ENCODE measurements around the gene STK39. TPM values are rescaled to one million over a fixed set of nuclear protein-coding genes. Genes with fewer than 3 reads are reported as not detected.

Gene STK39
- total and polyA plus RNA-seq, 2 of the 4 experiments (the other 2 are of a cell fraction) = 11.8 to 16.4 TPM

- Histone ChIP-seq H3K18ac (ENCODE audit: low read depth, low read length) (no peak overlapping the region), H3K4me3 (ENCODE audit: insufficient read depth, low read depth, low read length) (no peak overlapping the region), H4K20me1 (ENCODE audit: insufficient read depth, low read length) (no peaks in the 10 kb centered on the region), H3K79me1 (ENCODE audit: low read depth in 1 of 2, low read length in 2 of 2) (peaks cover 16 to 43% of the 10 kb centered on the region in 2 experiments), H3K14ac (replicated peaks; ENCODE audit: low read depth, low read length) (no peak overlapping the region), H2AFZ (replicated peaks; ENCODE audit: low read length, poor library complexity) (no peak overlapping the region), H4K91ac (ENCODE audit: insufficient read depth, low read depth, low read length) (no peak overlapping the region), H3K27ac (ENCODE audit: insufficient read depth, low read length) (no peak overlapping the region), H3K4me2 (ENCODE audit: low read depth, low read length) (no peak overlapping the region), H3K9ac (ENCODE audit: low read depth, low read length) (no peak overlapping the region), H3K4ac (ENCODE audit: low read depth, low read length) (no peak overlapping the region), H3K56ac (ENCODE audit: extremely low read depth, insufficient read depth, low read length) (no peak overlapping the region), H2BK5ac (ENCODE audit: low read depth, low read length, poor library complexity, severe bottlenecking) (no peak overlapping the region), H2AK5ac (ENCODE audit: low read depth, low read length) (no peak overlapping the region), H2BK15ac (ENCODE audit: low read depth, low read length) (no peak overlapping the region), H4K8ac (ENCODE audit: low read depth in 2 of 2, low read length in 2 of 2) (no peak overlapping the region), H2BK120ac (ENCODE audit: low read depth, low read length) (no peak overlapping the region), H3K9me1 (ENCODE audit: insufficient read depth, low read length) (peaks cover 13% of the 10 kb centered on the region), H3K23ac (ENCODE audit: low read depth, low read length) (no peak overlapping the region), H3K36me3 (ENCODE audit: control insufficient read depth, insufficient read depth, low read length) (peaks cover 1% of the 10 kb centered on the region; the same call in 1 of the 2 replicates), H2AK9ac (replicated peaks; ENCODE audit: low read depth, low read length, poor library complexity) (no peak overlapping the region), H2BK20ac (ENCODE audit: low read depth, low read length) (no peak overlapping the region), H4K5ac (ENCODE audit: low read depth, low read length) (no peak overlapping the region), H3K9me3 (ENCODE audit: control insufficient read depth, insufficient read depth, low read length) (no peaks in the 10 kb centered on the region), H3K27me3 (ENCODE audit: control insufficient read depth, insufficient read depth, low read length) (no peaks in the 10 kb centered on the region), H3K4me1 (ENCODE audit: control insufficient read depth, insufficient read depth, low read length) (peaks cover 5% of the 10 kb centered on the region)
- dilution Hi-C loops (cut with HindIII; ENCODE audit: low sequenced_read_pairs, unreplicated experiment) = no loop called here
- no TSS peak for BruUV-seq (replicated peaks)
- ChIA-PET CTCF (interaction anchor here (0.6 to 1.1 kb wide), 2 partner anchors 10 to 14 kb away, joined by 4 read pairs; no protein-coding TSS in a partner anchor), POLR2A (ENCODE audit: unreplicated experiment) (no interaction called here)
- no peak for DNase-seq
- in situ Hi-C loops (cut with MboI; ENCODE audit: low sequenced_read_pairs) = loop anchor here (25.0 kb wide), 1 partner anchor 742 kb away; the partner anchor contains the start of gene SPC25
- intact Hi-C loops (cut with micrococcal nuclease) = no loop called here
- TF ChIP-seq FOS (IDR thresholded peaks at IDR 0.05; ENCODE audit: low read depth, low read length) = no peak
- no peak for TF ChIP-seq RAD21 (IDR thresholded peaks at IDR 0.05; ENCODE audit: low read length)
- TF ChIP-seq ELK1 (IDR thresholded peaks at IDR 0.05; ENCODE audit: borderline replicate concordance, low read depth, low read length) = no peak
- TF ChIP-seq RCOR1 (IDR thresholded peaks at IDR 0.05; ENCODE audit: insufficient replicate concordance, low read length) = no peak
- no peak for TF ChIP-seq MAFK (IDR thresholded peaks at IDR 0.05; ENCODE audit: low read depth, low read length)
- TF ChIP-seq RFX5 (IDR thresholded peaks at IDR 0.05; ENCODE audit: low read depth, low read length) = no peak
- no peak for TF ChIP-seq SMC3 (IDR thresholded peaks at IDR 0.05; ENCODE audit: low read depth, low read length)
- TF ChIP-seq MXI1 (IDR thresholded peaks at IDR 0.05; ENCODE audit: borderline replicate concordance, low read depth, low read length) = no peak
- no peak for TF ChIP-seq POLR2A (IDR thresholded peaks at IDR 0.05; ENCODE audit: low read depth, low read length)
- TF ChIP-seq CEBPB (IDR thresholded peaks at IDR 0.05; ENCODE audit: low read depth, low read length) = no peak
- no peak for TF ChIP-seq NFE2L2 (IDR thresholded peaks at IDR 0.05; ENCODE audit: low read depth, low read length)
- TF ChIP-seq CHD1 (IDR thresholded peaks at IDR 0.05; ENCODE audit: low read depth, low read length) = no peak
- TF ChIP-seq MAZ (IDR thresholded peaks at IDR 0.05; ENCODE audit: borderline replicate concordance, low read depth, low read length) = no peak
- WGBS, 2 experiments (ENCODE audit: extremely low coverage in 2 of 2, insufficient read length in 1 of 2) = no CpG with 5 or more reads among the region's 3 CpGs
- ATAC-seq (ENCODE audit: low read depth) = no peak
Observed at GRCh38 chr2:168145426-168146310, 101.7 kb downstream of the STK39 start.
